NCI-H748 (cell line): ENCODE measurements around the gene FGF9.
A peak's percentile ranks its signal among the peaks of the same experiment; 100 is the strongest.

Experiments used
- DNase-seq: peaks from one replicate; lab custom pipeline; 2025; ENCODE audit not compliant: unreplicated experiment; lab: John Stamatoyannopoulos, UW

FGF9 gene

GRCh38 chr13:21673789-21674489 is 3.1 kb downstream of the FGF9 start:
- DNase-seq: peak; percentile 91

- peak; percentile 81 for DNase-seq
These were observed 3.7 kb downstream of the FGF9 start for GRCh38 chr13:21674490-21675009.

- DNase-seq: peak; percentile 94
These were observed 4.5 kb downstream of the FGF9 start for GRCh38 chr13:21675095-21675991.

GRCh38 chr13:21676611-21677021 is 5.7 kb downstream of the FGF9 start:
- DNase-seq: peak; percentile 81

GRCh38 chr13:21677075-21677623 is 6.3 kb downstream of the FGF9 start:
- no peak for DNase-seq

GRCh38 chr13:21683034-21683733 is 12.3 kb downstream of the FGF9 start:
- no peak for DNase-seq

- DNase-seq: no peak
These were observed 13.7 kb downstream of the FGF9 start for GRCh38 chr13:21684576-21684975.

- no peak for DNase-seq
These were observed 14.7 kb downstream of the FGF9 start for GRCh38 chr13:21685485-21686064.

- DNase-seq: peak; percentile 24
These were observed 16.0 kb downstream of the FGF9 start for GRCh38 chr13:21686751-21687391.

- peak; percentile 50 for DNase-seq
These were observed 17.2 kb downstream of the FGF9 start for GRCh38 chr13:21688056-21688455.

GRCh38 chr13:21689097-21689496 is 18.2 kb downstream of the FGF9 start:
- DNase-seq: no peak

- DNase-seq: no peak
These were observed 20.1 kb downstream of the FGF9 start for GRCh38 chr13:21690955-21691354.

GRCh38 chr13:21691500-21691899 is 20.6 kb downstream of the FGF9 start:
- DNase-seq: no peak

GRCh38 chr13:21691928-21692327 is 21.1 kb downstream of the FGF9 start:
- DNase-seq: no peak

GRCh38 chr13:21694831-21695230 is 24.0 kb downstream of the FGF9 start:
- no peak for DNase-seq

GRCh38 chr13:21695546-21695945 is 24.7 kb downstream of the FGF9 start:
- DNase-seq: no peak

- peak; percentile 63 for DNase-seq
These were observed 26.1 kb downstream of the FGF9 start for GRCh38 chr13:21696865-21697448.

- no peak for DNase-seq
These were observed 28.2 kb downstream of the FGF9 start for GRCh38 chr13:21698817-21699679.

GRCh38 chr13:21701460-21701859 is 30.6 kb downstream of the FGF9 start:
- DNase-seq: no peak
